HT1080 (cell line): ENCODE data around the gene PKP1. TPM values are rescaled to one million over a fixed set of nuclear protein-coding genes. Genes with fewer than 3 reads are reported as not detected.
"Not testable (repeated sequence)": the region's sequence is repeated elsewhere in the genome, so short reads cannot be mapped to it uniquely, and the experiment has no call there.

ENCODE experiments used
- DNase-seq: peaks from one replicate; pipeline ENCODE4 v3.0.0-alpha.2; 2015; ENCODE audit warnings: low read depth
- polyA plus RNA-seq, 2 experiments: library from polyadenylated mRNA; depleted of rRNA; stranded (reverse); fragments of >200 nt; gene quantifications; 2 replicates each; pipeline ENCODE4 v1.2.3, GENCODE V29; 2015
- total RNA-seq: library from RNA; depleted of rRNA; stranded (reverse); fragments of >200 nt; shearing (Covaris generic); gene quantifications from 2 replicates; pipeline ENCODE4 v1.2.3, GENCODE V29; 2014; rRNA removed

Gene PKP1
- total RNA-seq = not detected in 2 replicates
- not detected in 2 replicates for polyA plus RNA-seq (2015; cell fraction: cytosol; rRNA removed)
- polyA plus RNA-seq (2015; cell fraction: nucleus; rRNA removed) = not detected in 2 replicates

GRCh38 chr1:201282931-201283829, at the start of gene PKP1:
Gene PKP1 (plus strand): TSS chr1:201283506. CDS start chr1:201283703, 197 bp downstream.
- DNase-seq = no peak

GRCh38 chr1:201239646-201240045, 43.7 kb upstream of the PKP1 start:
- DNase-seq = not testable (repeated sequence)

- DNase-seq = no peak
These were observed 43.1 kb upstream of the PKP1 start for GRCh38 chr1:201240171-201240570.

- no peak for DNase-seq
These were observed 41.6 kb upstream of the PKP1 start for GRCh38 chr1:201241736-201242135.

GRCh38 chr1:201245082-201245481, 38.2 kb upstream of the PKP1 start:
- DNase-seq = no peak

GRCh38 chr1:201248721-201249559, 34.4 kb upstream of the PKP1 start:
- no peak for DNase-seq

- no peak for DNase-seq
These were observed 32.8 kb upstream of the PKP1 start for GRCh38 chr1:201250326-201251011.

GRCh38 chr1:201251411-201251810, 31.9 kb upstream of the PKP1 start:
- DNase-seq = no peak

- DNase-seq = no peak
These were observed 31.4 kb upstream of the PKP1 start for GRCh38 chr1:201251851-201252430.

- no peak for DNase-seq
These were observed 30.3 kb upstream of the PKP1 start for GRCh38 chr1:201252944-201253371.

GRCh38 chr1:201253411-201253810, 29.9 kb upstream of the PKP1 start:
- no peak for DNase-seq

- DNase-seq = no peak
These were observed 29.2 kb upstream of the PKP1 start for GRCh38 chr1:201253906-201254624.

- DNase-seq = peak; percentile 39
These were observed 28.5 kb upstream of the PKP1 start for GRCh38 chr1:201254625-201255478.

GRCh38 chr1:201255479-201256362, 27.6 kb upstream of the PKP1 start:
- DNase-seq = no peak

- DNase-seq = not testable (repeated sequence)
These were observed 25.2 kb upstream of the PKP1 start for GRCh38 chr1:201258132-201258531.

GRCh38 chr1:201258763-201259230, 24.5 kb upstream of the PKP1 start:
- no peak for DNase-seq

GRCh38 chr1:201259476-201260235, 23.6 kb upstream of the PKP1 start:
- no peak for DNase-seq
